ENCODE data around the gene SPAG4. TPM values are rescaled to one million over a fixed set of nuclear protein-coding genes. Genes with fewer than 3 reads are reported as not detected.

The SPAG4 gene
- total RNA-seq, 1 donor from 2014 or later = 1.2 TPM

DNA sequence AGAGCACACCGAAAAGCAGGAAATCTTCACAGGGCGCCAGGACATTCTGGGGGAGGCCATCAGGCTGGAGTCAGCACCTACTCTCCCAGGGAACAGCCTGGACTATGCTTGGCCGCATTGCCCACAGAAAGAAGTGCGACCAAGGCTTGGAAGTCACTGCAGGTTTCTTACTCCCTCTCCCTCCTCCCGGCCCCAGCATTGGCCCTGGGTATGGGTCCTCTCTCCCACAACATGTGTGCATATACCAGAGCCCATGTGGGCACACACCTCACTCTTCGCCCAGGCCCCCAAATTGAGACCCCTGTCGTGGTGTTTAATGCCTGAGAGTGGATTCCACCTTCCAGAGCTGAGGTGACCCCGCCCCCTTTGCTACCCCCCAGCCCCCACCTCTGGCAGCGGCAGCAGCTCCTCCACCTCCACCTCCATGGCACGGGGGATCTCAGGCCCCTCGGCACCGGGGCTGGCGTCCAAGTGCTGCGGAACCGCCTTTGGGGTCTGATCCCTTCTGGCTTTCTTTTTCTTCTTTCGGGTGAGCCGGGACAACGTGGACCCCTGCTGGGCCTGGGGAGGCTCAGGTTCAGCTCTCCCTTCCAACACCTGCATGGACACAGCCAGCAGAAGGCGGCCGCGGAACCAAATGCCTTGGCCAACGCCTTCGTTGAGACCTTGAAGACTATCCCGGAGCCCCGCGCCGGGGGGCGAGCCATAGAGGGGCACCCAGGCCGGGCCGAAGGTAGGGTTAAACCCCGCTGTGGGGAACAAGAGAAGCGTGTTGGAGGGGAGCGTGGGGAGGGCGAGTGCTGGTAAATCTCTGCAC lies 15.2 kb upstream of the SPAG4 start:
- peaks cover 72% of the 10 kb centered on the region for H3K27me3 Mint-ChIP-seq (ENCODE audit: low read depth, unreplicated experiment)
- H3K27ac ChIP-seq (ENCODE audit: low read depth, low read length) = no peak overlapping the region

DNA sequence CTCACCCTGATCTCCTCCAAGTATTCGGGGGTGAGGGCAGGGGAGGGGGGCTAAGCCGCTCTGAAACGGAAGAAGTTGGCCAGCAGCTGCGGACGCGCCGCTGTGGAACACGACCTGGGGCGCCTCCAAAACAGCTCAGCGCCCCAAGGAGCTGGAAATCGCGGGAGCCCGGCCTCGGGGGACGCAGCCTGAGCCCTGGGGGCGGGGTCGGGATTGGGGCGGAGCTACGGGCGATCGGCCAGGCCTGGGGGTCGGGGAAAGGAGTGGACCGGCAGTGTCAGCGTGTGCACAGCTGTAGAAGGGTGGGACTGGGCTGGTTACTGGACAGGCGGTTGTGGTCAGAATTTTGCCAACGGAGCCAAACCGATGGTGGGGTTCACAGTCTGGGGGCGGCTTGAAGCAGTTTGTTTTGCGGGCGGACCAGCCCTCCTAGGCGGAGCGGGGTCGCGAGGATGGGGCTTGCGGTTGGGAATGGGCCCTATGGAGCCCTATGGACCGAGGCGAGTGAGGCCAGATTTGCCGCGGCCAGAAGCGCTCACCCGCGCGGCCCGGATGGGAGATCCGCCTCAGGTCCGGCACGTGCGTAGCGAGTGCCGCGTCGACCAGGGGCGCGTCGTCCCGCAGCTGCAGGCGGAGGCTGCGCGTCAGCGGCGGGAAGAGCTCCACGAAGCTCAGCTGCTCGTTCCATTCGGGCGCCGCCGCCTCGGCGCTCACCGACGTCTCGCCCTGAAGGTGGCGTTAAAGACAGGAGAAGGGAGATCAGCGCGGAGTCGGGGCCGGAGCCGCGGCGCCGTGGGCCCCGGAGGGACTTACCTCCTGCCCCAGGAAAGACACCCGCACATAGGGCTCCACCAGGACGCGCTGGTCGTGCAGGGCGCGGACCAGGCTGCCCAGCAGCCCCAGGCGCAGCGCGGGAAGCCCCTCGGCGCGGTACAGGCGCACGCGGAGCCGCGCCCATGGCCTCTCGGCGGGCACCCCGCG lies 14.3 kb upstream of the SPAG4 start:
- FAIRE-seq (no peak), DNase-seq (ENCODE audit: low read depth) (peak; percentile 57)
- Mint-ChIP-seq H3K4me1 (ENCODE audit: low read depth, unreplicated experiment) (peaks cover 3% of the 10 kb centered on the region), H3K27ac (ENCODE audit: unreplicated experiment) (no peak overlapping the region), H3K9me3 (ENCODE audit: unreplicated experiment) (peaks cover 13% of the 10 kb centered on the region), H3K4me3 (ENCODE audit: unreplicated experiment) (peak overlapping the region; percentile 66), H3K36me3 (ENCODE audit: low read depth, unreplicated experiment) (peaks cover 2% of the 10 kb centered on the region), H3K27me3 (ENCODE audit: low read depth, unreplicated experiment) (peaks cover 66% of the 10 kb centered on the region)
- Histone ChIP-seq H3K9ac (ENCODE audit: low read length) (peak overlapping the region; percentile 50), H3K4me1 (ENCODE audit: insufficient read depth, low read length) (peaks cover 11% of the 10 kb centered on the region), H3K27me3 (ENCODE audit: insufficient read depth, low read length) (peaks cover 27% of the 10 kb centered on the region), H3K36me3 (ENCODE audit: insufficient read depth, low read length) (no peaks in the 10 kb centered on the region), H3K9me3 (ENCODE audit: insufficient read depth, low read depth, low read length) (no peaks in the 10 kb centered on the region), H3K27ac (ENCODE audit: low read depth, low read length) (no peak overlapping the region), H3K4me3 (ENCODE audit: insufficient read depth, low read depth, low read length) (peak overlapping the region; percentile 51), H3K4me2 (ENCODE audit: low read length) (peak overlapping the region; percentile 88), H3K79me2 (ENCODE audit: insufficient read depth, low read length) (no peaks in the 10 kb centered on the region), H2AFZ (ENCODE audit: low read depth, low read length) (peak overlapping the region; percentile 79), H4K20me1 (ENCODE audit: insufficient read depth, low read length) (no peaks in the 10 kb centered on the region)
- TF ChIP-seq, protein P1, sequence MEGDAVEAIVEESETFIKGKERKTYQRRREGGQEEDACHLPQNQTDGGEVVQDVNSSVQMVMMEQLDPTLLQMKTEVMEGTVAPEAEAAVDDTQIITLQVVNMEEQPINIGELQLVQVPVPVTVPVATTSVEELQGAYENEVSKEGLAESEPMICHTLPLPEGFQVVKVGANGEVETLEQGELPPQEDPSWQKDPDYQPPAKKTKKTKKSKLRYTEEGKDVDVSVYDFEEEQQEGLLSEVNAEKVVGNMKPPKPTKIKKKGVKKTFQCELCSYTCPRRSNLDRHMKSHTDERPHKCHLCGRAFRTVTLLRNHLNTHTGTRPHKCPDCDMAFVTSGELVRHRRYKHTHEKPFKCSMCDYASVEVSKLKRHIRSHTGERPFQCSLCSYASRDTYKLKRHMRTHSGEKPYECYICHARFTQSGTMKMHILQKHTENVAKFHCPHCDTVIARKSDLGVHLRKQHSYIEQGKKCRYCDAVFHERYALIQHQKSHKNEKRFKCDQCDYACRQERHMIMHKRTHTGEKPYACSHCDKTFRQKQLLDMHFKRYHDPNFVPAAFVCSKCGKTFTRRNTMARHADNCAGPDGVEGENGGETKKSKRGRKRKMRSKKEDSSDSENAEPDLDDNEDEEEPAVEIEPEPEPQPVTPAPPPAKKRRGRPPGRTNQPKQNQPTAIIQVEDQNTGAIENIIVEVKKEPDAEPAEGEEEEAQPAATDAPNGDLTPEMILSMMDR (IDR thresholded peaks at IDR 0.05; ENCODE audit: insufficient read depth, low read depth, low read length) = no peak
- peak; percentile 60 for TF ChIP-seq EZH2 (IDR thresholded peaks at IDR 0.05; ENCODE audit: insufficient read depth, low read length)

More for the DNA sequence above, 15.2 kb upstream of the SPAG4 start:
- Mint-ChIP-seq H3K27ac (ENCODE audit: unreplicated experiment) (no peak overlapping the region), H3K4me3 (ENCODE audit: unreplicated experiment) (no peak overlapping the region), H3K36me3 (ENCODE audit: low read depth, unreplicated experiment) (peaks cover 2% of the 10 kb centered on the region), H3K4me1 (ENCODE audit: low read depth, unreplicated experiment) (peaks cover 3% of the 10 kb centered on the region), H3K9me3 (ENCODE audit: unreplicated experiment) (peaks cover 13% of the 10 kb centered on the region)
- H4K20me1 ChIP-seq (ENCODE audit: insufficient read depth, low read length) = no peaks in the 10 kb centered on the region
- H3K9ac ChIP-seq (ENCODE audit: low read length) = no peak overlapping the region
- H3K4me3 ChIP-seq (ENCODE audit: insufficient read depth, low read depth, low read length) = peak overlapping the region; percentile 51
- H2AFZ ChIP-seq (ENCODE audit: low read depth, low read length) = peak overlapping the region; percentile 79
- H3K4me1 ChIP-seq (ENCODE audit: insufficient read depth, low read length) = peaks cover 11% of the 10 kb centered on the region
- no peaks in the 10 kb centered on the region for H3K9me3 ChIP-seq (ENCODE audit: insufficient read depth, low read depth, low read length)
- FAIRE-seq (no peak), DNase-seq (ENCODE audit: low read depth) (no peak)
- no peaks in the 10 kb centered on the region for H3K79me2 ChIP-seq (ENCODE audit: insufficient read depth, low read length)
- peak overlapping the region; percentile 88 for H3K4me2 ChIP-seq (ENCODE audit: low read length)
- no peak for TF ChIP-seq EZH2 (IDR thresholded peaks at IDR 0.05; ENCODE audit: insufficient read depth, low read length)
- TF ChIP-seq, protein P1 (IDR thresholded peaks at IDR 0.05; ENCODE audit: insufficient read depth, low read depth, low read length) = no peak
- peaks cover 27% of the 10 kb centered on the region for H3K27me3 ChIP-seq (ENCODE audit: insufficient read depth, low read length)
- no peaks in the 10 kb centered on the region for H3K36me3 ChIP-seq (ENCODE audit: insufficient read depth, low read length)

Measured in astrocyte (in vitro differentiated cells and primary cell).